Tibial artery (tissue), 4 donors: Measurements from ENCODE around the gene CDK5.
A peak's percentile ranks its signal among the peaks of the same experiment; 100 is the strongest.

Experiments
- DNase-seq, 2 donors: peaks; one replicate each; pipeline ENCODE4 v3.0.0-alpha.2; 2019
- H3K27ac ChIP-seq, 2 donors: fragments of 200-600 bp; sonication (generic) in 1 of 2; 1 replicate in 1 of 2; 2 replicates in 1 of 2; pipeline ENCODE4 v1.5.1; 2018 to 2019; ENCODE audit warnings: mild to moderate bottlenecking in 1 of 2
- H3K27me3 ChIP-seq, 2 donors: fragments of 200-600 bp; sonication (generic) in 1 of 2; one replicate each; pipeline versions ENCODE4 v1.5.1 to v1.6.0; 2016 to 2019
- H3K36me3 ChIP-seq, 3 donors: fragments of 200-600 bp; sonication (generic) in 2 of 3; one replicate each; pipeline ENCODE4 v1.5.1; 2016 to 2019; ENCODE audit warnings: mild to moderate bottlenecking in 2 of 3
- H3K4me1 ChIP-seq, 4 donors: fragments of 200-600 bp; sonication (generic) in 2 of 4; 1 replicate in 3 of 4; 2 replicates in 1 of 4; pipeline ENCODE4 v1.5.1; 2016 to 2019
- H3K4me3 ChIP-seq, 2 donors: fragments of 200-600 bp; sonication (generic) in 1 of 2; 1 replicate in 1 of 2; 2 replicates in 1 of 2; pipeline ENCODE4 v1.5.1; 2018 to 2019; ENCODE audit warnings: mild to moderate bottlenecking in 2 of 2
- H3K9me3 ChIP-seq, 3 donors: fragments of 200-600 bp; sonication (generic) in 1 of 3; one replicate each; pipeline ENCODE4 v1.5.1; 2016 to 2019
- intact Hi-C: fragments of 100-400 bp; cut with DNase I; formaldehyde crosslinking; loops from one replicate; pipeline ENCODE4 v1.15.0; 2023; ENCODE audit warnings: low total_unique reads
- TF ChIP-seq, protein P1 (sequence below), 2 experiments: fragments of 200-600 bp in 1 of 2; fragments of 450-650 bp in 1 of 2; IDR thresholded peaks; one replicate each; pipeline ENCODE4 v1.5.1; 2017 to 2019; ENCODE audit warnings: antibody characterized with exemption in 2 of 2, mild to moderate bottlenecking in 1 of 2, moderate library complexity in 1 of 2

The CDK5 gene

DNA sequence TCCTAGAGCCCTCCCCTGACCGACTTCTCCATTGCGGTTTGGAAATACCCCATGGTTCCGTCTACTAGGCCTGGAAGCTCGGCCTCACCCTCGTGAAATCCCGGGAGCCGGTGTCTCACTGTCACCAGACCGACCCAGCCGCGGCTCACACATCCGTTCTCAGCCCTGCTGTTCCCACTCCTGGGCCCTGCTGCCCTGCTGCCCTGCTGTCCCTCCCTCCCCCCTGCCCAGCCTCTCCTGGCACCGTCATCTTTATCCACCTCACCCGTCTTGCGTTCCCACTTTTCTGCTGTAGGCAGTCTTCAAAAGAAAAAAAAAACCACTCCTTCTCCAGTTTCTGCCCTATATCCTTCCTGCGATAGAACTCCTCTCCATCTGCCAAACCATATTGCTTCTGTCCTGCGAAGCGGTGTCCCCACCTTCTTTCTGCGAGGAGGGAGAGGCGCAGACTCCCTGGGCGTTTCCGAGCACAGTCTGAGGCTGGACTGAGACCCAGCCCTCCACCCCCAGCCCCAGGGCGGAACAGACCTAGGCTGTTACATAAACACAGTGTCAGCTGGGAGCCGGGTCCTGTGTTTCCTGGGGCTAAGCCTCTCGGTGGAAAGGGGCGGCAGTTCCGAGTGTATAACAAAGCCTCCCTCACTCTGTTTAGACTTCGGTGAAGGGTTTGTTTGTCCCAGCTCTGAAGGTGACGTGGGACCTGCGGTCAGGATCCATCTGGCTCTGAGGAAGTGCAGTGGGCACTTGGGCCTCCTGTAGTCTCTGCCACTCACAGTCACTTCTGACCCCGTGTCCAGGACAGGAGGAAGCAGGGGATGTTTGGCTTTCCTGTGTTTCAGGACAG is 31.4 kb upstream of the CDK5 start:
- H3K36me3 ChIP-seq = no peaks in the 10 kb centered on the region
- no peaks in the 10 kb centered on the region for H3K9me3 ChIP-seq
- H3K4me1 ChIP-seq = peaks cover 0 to 49% (median 27%) of the 10 kb centered on the region in 4 donors
- peak overlapping the region; percentile 82 to 86 for H3K27ac ChIP-seq
- H3K27me3 ChIP-seq = no peaks in the 10 kb centered on the region
- H3K4me3 ChIP-seq = peak overlapping the region; percentile 76 to 94
- peak; percentile 87 to 88 for DNase-seq
- TF ChIP-seq, protein P1, sequence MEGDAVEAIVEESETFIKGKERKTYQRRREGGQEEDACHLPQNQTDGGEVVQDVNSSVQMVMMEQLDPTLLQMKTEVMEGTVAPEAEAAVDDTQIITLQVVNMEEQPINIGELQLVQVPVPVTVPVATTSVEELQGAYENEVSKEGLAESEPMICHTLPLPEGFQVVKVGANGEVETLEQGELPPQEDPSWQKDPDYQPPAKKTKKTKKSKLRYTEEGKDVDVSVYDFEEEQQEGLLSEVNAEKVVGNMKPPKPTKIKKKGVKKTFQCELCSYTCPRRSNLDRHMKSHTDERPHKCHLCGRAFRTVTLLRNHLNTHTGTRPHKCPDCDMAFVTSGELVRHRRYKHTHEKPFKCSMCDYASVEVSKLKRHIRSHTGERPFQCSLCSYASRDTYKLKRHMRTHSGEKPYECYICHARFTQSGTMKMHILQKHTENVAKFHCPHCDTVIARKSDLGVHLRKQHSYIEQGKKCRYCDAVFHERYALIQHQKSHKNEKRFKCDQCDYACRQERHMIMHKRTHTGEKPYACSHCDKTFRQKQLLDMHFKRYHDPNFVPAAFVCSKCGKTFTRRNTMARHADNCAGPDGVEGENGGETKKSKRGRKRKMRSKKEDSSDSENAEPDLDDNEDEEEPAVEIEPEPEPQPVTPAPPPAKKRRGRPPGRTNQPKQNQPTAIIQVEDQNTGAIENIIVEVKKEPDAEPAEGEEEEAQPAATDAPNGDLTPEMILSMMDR (IDR thresholded peaks at IDR 0.05) = no peak
- intact Hi-C loops = no loop called here

DNA sequence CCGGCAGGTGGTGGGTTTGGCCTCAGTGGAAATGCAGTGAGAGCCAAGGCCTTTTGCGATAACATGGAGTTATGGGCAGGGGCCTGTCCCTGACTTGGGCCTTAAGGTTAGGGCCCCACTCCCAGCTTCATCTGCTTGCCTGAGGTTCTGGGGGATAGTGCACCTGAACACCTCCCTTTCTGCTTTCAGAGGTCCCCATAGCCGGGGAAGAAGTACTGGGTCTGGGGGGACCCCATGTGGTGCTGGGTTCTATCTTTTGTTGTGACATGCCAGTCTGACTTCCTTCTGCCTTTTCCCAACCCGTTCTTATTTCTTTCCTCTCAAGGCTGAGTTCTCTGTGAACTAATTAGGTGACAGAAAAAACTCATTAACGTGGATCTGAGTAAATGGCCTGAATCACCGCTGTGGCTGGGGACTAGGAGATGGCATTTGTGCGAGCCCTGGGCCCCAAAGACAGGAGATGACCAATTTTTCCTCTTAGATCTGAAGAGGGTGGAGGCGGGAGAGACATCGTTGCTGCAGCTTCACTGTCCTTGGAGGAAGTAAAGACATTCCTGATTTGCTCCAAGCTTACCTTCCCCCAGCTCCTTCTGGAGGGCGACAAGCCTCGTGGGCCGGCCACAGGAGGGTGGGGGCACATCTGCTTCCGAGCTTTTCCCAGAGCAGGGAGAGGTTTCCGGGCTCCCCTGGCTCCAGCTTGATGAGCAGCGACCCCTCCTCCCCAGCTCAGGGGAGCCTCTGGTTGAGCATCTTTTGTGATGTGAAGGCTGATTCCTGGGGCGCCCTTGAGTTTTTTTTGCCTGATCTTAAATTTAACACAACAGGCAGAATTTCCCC is 30.5 kb upstream of the CDK5 start:
- peak in 1 of 2 donors; percentile 64 for DNase-seq
- Histone ChIP-seq H3K9me3 (no peaks in the 10 kb centered on the region), H3K4me1 (peaks cover 0 to 56% (median 30%) of the 10 kb centered on the region in 4 donors), H3K27ac (peak overlapping the region; percentile 82 to 86), H3K4me3 (peak overlapping the region; percentile 76 to 94), H3K27me3 (no peaks in the 10 kb centered on the region), H3K36me3 (no peaks in the 10 kb centered on the region)
- TF ChIP-seq, protein P1 (IDR thresholded peaks at IDR 0.05) = no peak
- intact Hi-C loops = no loop called here

DNA sequence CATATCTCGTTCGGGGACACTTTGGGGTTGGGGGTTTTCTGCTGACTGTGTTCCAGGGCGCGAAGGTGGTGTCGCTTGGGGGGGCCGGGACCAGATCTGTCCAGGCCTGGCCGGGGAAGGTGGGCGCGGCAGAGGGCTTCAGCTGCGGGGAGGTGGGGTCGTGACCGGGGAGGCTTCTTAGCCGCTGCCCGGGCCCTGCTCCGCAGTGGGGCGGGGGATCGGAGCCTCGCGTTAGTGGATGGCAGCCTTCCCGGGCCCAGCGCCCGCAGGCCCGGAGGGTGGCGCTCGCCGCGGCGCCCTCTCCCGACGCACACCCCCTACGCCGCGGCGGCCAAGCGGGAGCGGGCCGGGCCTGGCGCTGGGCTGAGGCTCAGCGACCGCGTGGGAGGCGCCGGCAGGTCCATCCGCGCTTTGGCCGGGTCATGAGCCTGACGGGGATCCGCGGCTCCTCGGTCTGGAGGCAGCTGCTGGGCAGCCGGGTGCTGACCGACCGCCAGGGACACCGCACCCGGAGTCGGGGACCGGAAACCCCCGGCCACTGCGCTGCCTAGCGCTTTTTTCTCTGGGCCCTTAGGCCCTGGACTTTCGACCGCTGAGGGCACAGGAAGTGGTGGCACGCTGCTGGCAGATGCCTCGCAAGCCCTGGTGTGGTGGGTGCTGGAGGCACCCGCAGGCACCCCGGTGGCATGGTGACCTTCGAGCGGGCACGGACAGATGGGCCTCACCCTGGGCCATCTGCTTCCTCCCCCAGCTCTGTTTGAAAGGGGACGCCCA is 29.7 kb upstream of the CDK5 start:
- Histone ChIP-seq H3K36me3 (no peaks in the 10 kb centered on the region), H3K9me3 (no peaks in the 10 kb centered on the region), H3K27ac (peak overlapping the region; percentile 82 to 86), H3K4me1 (peaks cover 0 to 60% (median 33%) of the 10 kb centered on the region in 4 donors), H3K27me3 (no peaks in the 10 kb centered on the region), H3K4me3 (peak overlapping the region; percentile 76 to 94)
- TF ChIP-seq, protein P1 (IDR thresholded peaks at IDR 0.05) = peak; percentile 23 to 33
- intact Hi-C loops = loop anchor here (2.0 kb wide), 2 partner anchors 23 to 29 kb away; partner anchors contain the start of gene SLC4A2
- peak; percentile 49 to 79 for DNase-seq

DNA sequence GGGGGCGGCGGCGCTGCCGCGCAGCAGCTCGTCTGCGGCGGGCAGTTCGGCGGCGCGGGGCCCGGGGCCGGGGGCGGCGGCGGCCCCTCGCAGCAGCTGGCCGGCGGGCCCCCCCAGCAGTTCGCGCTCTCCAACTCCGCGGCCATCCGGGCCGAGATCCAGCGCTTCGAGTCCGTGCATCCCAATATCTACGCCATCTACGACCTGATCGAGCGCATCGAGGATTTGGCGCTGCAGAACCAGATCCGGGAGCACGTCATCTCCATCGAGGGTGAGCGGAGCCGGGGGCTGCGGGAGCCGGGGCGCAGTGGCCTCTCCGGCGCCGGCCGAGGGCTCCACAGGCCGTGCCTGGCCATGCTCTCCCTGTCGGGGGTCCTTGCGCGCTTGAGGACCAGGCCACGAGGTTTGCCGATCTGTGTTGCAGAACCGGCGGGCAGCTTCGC is 29.1 kb upstream of the CDK5 start:
- H3K27me3 ChIP-seq = no peaks in the 10 kb centered on the region
- intact Hi-C loops = loop anchor here (2.0 kb wide), 2 partner anchors 24 to 28 kb away; partner anchors contain the start of gene SLC4A2
- peak overlapping the region; percentile 76 to 94 for H3K4me3 ChIP-seq
- H3K9me3 ChIP-seq = no peaks in the 10 kb centered on the region
- H3K27ac ChIP-seq = peak overlapping the region; percentile 82 to 86
- DNase-seq = peak in 1 of 2 donors; percentile 75
- no peaks in the 10 kb centered on the region for H3K36me3 ChIP-seq
- H3K4me1 ChIP-seq = peaks cover 0 to 66% (median 40%) of the 10 kb centered on the region in 4 donors
- TF ChIP-seq, protein P1 (IDR thresholded peaks at IDR 0.05) = no peak
